K562 (cell line): ENCODE data around the gene SLC24A4. TPM values are rescaled to one million over a fixed set of nuclear protein-coding genes. Genes with fewer than 3 reads are reported as not detected.

Experiments used
- ATAC-seq: fragments of 200-7000 bp; cut with Tn5 transposase; 3 replicates; pipeline ENCODE4 v1.9.1; 2020; ENCODE audit warnings: moderate library complexity
- BruUV-seq: library from RNA; stranded (reverse); fragments of 400-500 nt; replicated peaks from 2 replicates; lab custom pipeline; 2021; lab: Mats Ljungman, UMichigan
- CTCF ChIA-PET: fragments of 300-600 bp; formaldehyde crosslinking; extraction: SDS; loops from one replicate; lab custom pipeline; 2021; ENCODE audit warnings: low intra/inter-chr PET ratio; lab: Yijun Ruan, JAX
- POLR2A ChIA-PET: fragments of 300-600, 350-650 bp; sonication (Branson Sonifier 250); formaldehyde crosslinking; extraction: SDS; loops from one replicate; lab custom pipeline; 2021; ENCODE audit warnings: antibody characterized with exemption, inconsistent platforms; lab: Yijun Ruan, JAX
- DNase-seq, 4 experiments: peaks; one replicate each; pipeline versions ENCODE4 v3.0.0 to v3.0.0-alpha.2; 2011 to 2018; ENCODE audit warnings: low spot score in 3 of 4, mixed read lengths in 3 of 4; ENCODE audit errors: extremely low read depth in 1 of 4
- FAIRE-seq: peaks from 2 replicates; lab custom pipeline; 2011; peaks lifted over from hg19 to GRCh38; lab: Jason Lieb, UNC
- H2AFZ ChIP-seq: 2 replicates; pipeline ENCODE4 v1.6.0; 2011; ENCODE audit warnings: low read depth, low read length, control low read depth, inconsistent platforms
- H3K27ac ChIP-seq: fragments of 200-600 bp; 3 replicates; pipeline ENCODE4 v1.8.0; 2011; ENCODE audit warnings: low read depth, mild to moderate bottlenecking, control low read depth, inconsistent platforms, low read length, moderate library complexity, mixed read lengths; ENCODE audit errors: extremely low read depth
- H3K27me3 ChIP-seq, 2 experiments: fragments of 300-600 bp in 1 of 2; 2 replicates in 1 of 2; 3 replicates in 1 of 2; pipeline versions ENCODE4 v1.6.0 to v1.8.0; 2011; ENCODE audit warnings: inconsistent platforms in 2 of 2, low read length in 2 of 2, mild to moderate bottlenecking in 1 of 2, mixed read lengths in 1 of 2, moderate library complexity in 1 of 2; ENCODE audit not compliant: control insufficient read depth in 2 of 2, insufficient read depth in 2 of 2
- H3K36me3 ChIP-seq: fragments of 300-600 bp; 3 replicates; pipeline ENCODE4 v1.8.0; 2011; ENCODE audit warnings: mild to moderate bottlenecking, low read length, inconsistent platforms; ENCODE audit not compliant: control insufficient read depth, insufficient read depth
- H3K4me1 ChIP-seq, 2 experiments: fragments of 200-600 bp in 1 of 2; replicated peaks in 1 of 2; 2 replicates in 1 of 2; 3 replicates in 1 of 2; pipeline versions ENCODE4 v1.5.1 to v1.8.0; 2011; ENCODE audit warnings: inconsistent platforms in 2 of 2, low read length in 2 of 2, mild to moderate bottlenecking in 1 of 2, mixed read lengths in 1 of 2, moderate library complexity in 1 of 2; ENCODE audit not compliant: control insufficient read depth in 2 of 2, insufficient read depth in 2 of 2
- H3K4me2 ChIP-seq: 2 replicates; pipeline ENCODE4 v1.6.1; 2011; ENCODE audit warnings: low read length, control low read depth, inconsistent platforms, mixed read lengths; ENCODE audit not compliant: insufficient read depth
- H3K4me3 ChIP-seq: fragments of 200-600 bp; sonication (generic), shearing (Covaris generic); 2 replicates; pipeline ENCODE4 v1.5.1; 2016; ENCODE audit warnings: control low read depth, inconsistent platforms
- H3K79me2 ChIP-seq: fragments of 200-600 bp; 3 replicates; pipeline ENCODE4 v1.8.0; 2011; ENCODE audit warnings: low read length, inconsistent platforms; ENCODE audit not compliant: control insufficient read depth, insufficient read depth
- H3K9ac ChIP-seq, 2 experiments: 2 replicates each; pipeline versions ENCODE4 v1.6.0 to v1.6.1; 2011; ENCODE audit warnings: low read depth in 2 of 2, low read length in 2 of 2, control low read depth in 1 of 2, inconsistent platforms in 1 of 2, mild to moderate bottlenecking in 1 of 2, mixed read lengths in 1 of 2; ENCODE audit not compliant: insufficient read depth in 1 of 2
- H3K9me1 ChIP-seq: one replicate; pipeline ENCODE4 v1.6.0; 2011; ENCODE audit warnings: inconsistent platforms, mild to moderate bottlenecking, low read length, moderate library complexity; ENCODE audit not compliant: control insufficient read depth, insufficient read depth
- H3K9me3 ChIP-seq: replicated peaks from 2 replicates; pipeline ENCODE4 v1.5.1; 2011; ENCODE audit warnings: low read depth, low read length, inconsistent platforms; ENCODE audit not compliant: control insufficient read depth, insufficient read depth
- H4K20me1 ChIP-seq: replicated peaks from 2 replicates; pipeline ENCODE4 v1.6.1; 2011; ENCODE audit warnings: low read length, inconsistent platforms, mixed read lengths; ENCODE audit not compliant: control insufficient read depth, insufficient read depth
- ARID1B ChIP-seq: fragments of 450-650 bp; IDR thresholded peaks from 2 replicates; pipeline ENCODE4 v1.6.1; 2016; ENCODE audit warnings: antibody characterized with exemption, mild to moderate bottlenecking, inconsistent platforms
- CAMTA2 ChIP-seq: fragments of 250-450 bp; sonication (Bioruptor Pico); conservative IDR thresholded peaks from 2 replicates; pipeline ENCODE4 v1.5.1; 2022
- MTA3 ChIP-seq: fragments of 450-650 bp; formaldehyde crosslinking; IDR thresholded peaks from 2 replicates; pipeline ENCODE4 v1.6.1; 2017; ENCODE audit warnings: mild to moderate bottlenecking, borderline replicate concordance
- RCOR1 ChIP-seq, 2 experiments: IDR thresholded peaks; 2 replicates each; pipeline ENCODE4 v1.6.1; 2012; ENCODE audit warnings: low read depth in 2 of 2, low read length in 2 of 2, borderline replicate concordance in 1 of 2, improper control_type of control experiment in 1 of 2
- TCF7L2 ChIP-seq: fragments of 150-350 bp; IDR thresholded peaks from 2 replicates; pipeline ENCODE4 v1.6.1; 2016; ENCODE audit warnings: low read depth, mild to moderate bottlenecking, low read length, moderate library complexity
- ZFP1 ChIP-seq: fragments of 450-650 bp; formaldehyde crosslinking; IDR thresholded peaks from 2 replicates; pipeline ENCODE4 v1.4.0; 2020; ENCODE audit warnings: mild to moderate bottlenecking, mixed read lengths
- ZNF584 ChIP-seq: fragments of 200-800 bp; sonication (Bioruptor generic); IDR thresholded peaks from 2 replicates; pipeline ENCODE4 v1.6.1; 2016; ENCODE audit warnings: low read depth, mild to moderate bottlenecking, missing genetic modification characterization, missing compliant biosample characterization
- WGBS: fragments of 100-300 bp; shearing (Covaris generic); methylation state at CpG from one replicate; pipeline ENCODE4 v1.1.6; 2016; ENCODE audit warnings: low coverage, mixed read lengths; ENCODE audit not compliant: insufficient coverage; ENCODE audit errors: missing lambda C conversion rate; 5-methylcytosine and 5-hydroxymethylcytosine counted together
- in situ Hi-C: fragments of 300-500 bp; cut with MboI; formaldehyde crosslinking; loops from 4 replicates; pipeline ENCODE4 v1.15.0; 2018; ENCODE audit warnings: inconsistent platforms, mixed read lengths
- intact Hi-C: fragments of 100-400 bp; cut with micrococcal nuclease; formaldehyde crosslinking; loops from 2 replicates; pipeline ENCODE4 v1.14.2; 2022
- polyA plus RNA-seq, 8 experiments: library from polyadenylated mRNA; depleted of rRNA in 4 of 8; stranded (reverse) in 5 of 8; unstranded in 3 of 8; fragments of >200 nt; fragmentation: Nextera tagmentation in 2 of 8; fragmentation: Illumina TruSeq in 1 of 8; extraction: Ambion mirVana in 2 of 8; extraction: Trizol in 1 of 8; gene quantifications; 2 replicates each; pipeline versions ENCODE4 v1.2.1 to v1.2.3, GENCODE V29; 2011 to 2014; ENCODE audit warnings: inconsistent platforms in 1 of 8, missing spikeins in 1 of 8
- total RNA-seq, 7 experiments: library from RNA; depleted of rRNA in 6 of 7; stranded (reverse); fragments of >200 nt in 6 of 7; fragmentation: Illumina TruSeq in 2 of 7; extraction: Trizol in 2 of 7; gene quantifications; 2 replicates each; pipeline versions ENCODE4 v1.2.1 to v1.2.3, GENCODE V29; 2011 to 2021; ENCODE audit warnings: low replicate concordance in 1 of 7

SLC24A4 gene
- total and polyA plus RNA-seq, 9 of the 15 experiments (the other 6 are each of a cell fraction or from before 2014, with no cell fraction given): not detected

GRCh38 chr14:92484132-92484823 is 161.3 kb downstream of the SLC24A4 start:
- Histone ChIP-seq H3K79me2 (no peaks in the 10 kb centered on the region), H3K4me1 (no peaks in the 10 kb centered on the region), H3K27me3 (peaks cover 0 to 8% of the 10 kb centered on the region in 2 experiments; a peak in 2 of 5 replicates), H3K36me3 (no peaks in the 10 kb centered on the region), H3K9me3 (no peaks in the 10 kb centered on the region), H3K27ac (no peak overlapping the region), H2AFZ (no peak overlapping the region), H3K4me2 (no peak overlapping the region), H4K20me1 (no peaks in the 10 kb centered on the region), H3K4me3 (no peak overlapping the region), H3K9ac (no peak overlapping the region), H3K9me1 (no peaks in the 10 kb centered on the region)
- FAIRE-seq (no peak), ATAC-seq (no peak), DNase-seq (no peak)
- TF ChIP-seq ZFP1 (CRISPR knock-in tag): no peak
- TF ChIP-seq MTA3: no peak
- no peak for TF ChIP-seq ARID1B
- BruUV-seq: no TSS peak
- 5% methylated on average over 7 of the region's 7 CpGs for WGBS
- intact Hi-C loops (no loop called here), in situ Hi-C loops (no loop called here)
- ChIA-PET POLR2A (no interaction called here), CTCF (no interaction called here)

- no peaks in the 10 kb centered on the region for H4K20me1 ChIP-seq
- WGBS: 0% methylated on average over 4 of the region's 4 CpGs
- no peaks in the 10 kb centered on the region for H3K79me2 ChIP-seq
- no peak for ATAC-seq
- TF ChIP-seq TCF7L2: no peak
- TF ChIP-seq CAMTA2 (CRISPR knock-in tag): no peak
- no peak for TF ChIP-seq RCOR1 (IDR thresholded peaks at IDR 0.05; ENCODE audit: borderline replicate concordance in 1 of 2, low read depth in 2 of 2, low read length in 2 of 2)
- no peak for TF ChIP-seq ZNF584 (CRISPR knock-in tag)
- TF ChIP-seq, all 486 proteins: peak for 0
- Histone ChIP-seq H3K27me3 (peaks cover 0 to 28% of the 10 kb centered on the region in 2 experiments; a peak in 3 of 5 replicates), H2AFZ (no peak overlapping the region), H3K9ac (no peak overlapping the region), H3K9me1 (no peaks in the 10 kb centered on the region), H3K4me3 (no peak overlapping the region), H3K9me3 (no peaks in the 10 kb centered on the region), H3K4me1 (no peaks in the 10 kb centered on the region), H3K36me3 (no peaks in the 10 kb centered on the region), H3K4me2 (no peak overlapping the region), H3K27ac (no peak overlapping the region)
- no TSS peak for BruUV-seq
- DNase-seq (no peak), FAIRE-seq (no peak)
- intact Hi-C loops (no loop called here), in situ Hi-C loops (no loop called here)
- ChIA-PET CTCF (no interaction called here), POLR2A (no interaction called here)
These were observed 163.9 kb downstream of the SLC24A4 start for GRCh38 chr14:92486881-92487280.
